Measurements from ENCODE around the gene NELFE. TPM values are rescaled to one million over a fixed set of nuclear protein-coding genes. Genes with fewer than 3 reads are reported as not detected.
A peak's percentile ranks its signal among the peaks of the same experiment; 100 is the strongest.
"Not testable (repeated sequence)": the region's sequence is repeated elsewhere in the genome, so short reads cannot be mapped to it uniquely, and the experiment has no call there.

The NELFE gene
- total RNA-seq (2014; rRNA removed; shearing (Covaris generic)) = 235 and 246 TPM in 2 replicates

GRCh38 chr6:31958741-31959739 is at the start of gene NELFE, which contains the start of gene SKIC2:
NELFE (minus strand) TSS chr6:31958971; CDS start chr6:31958446, 525 bp downstream.
SKIC2 (plus strand) TSS chr6:31959175; CDS start chr6:31959193, 18 bp downstream.
- peak; percentile 98 for DNase-seq (ENCODE audit: low read depth)

DNA sequence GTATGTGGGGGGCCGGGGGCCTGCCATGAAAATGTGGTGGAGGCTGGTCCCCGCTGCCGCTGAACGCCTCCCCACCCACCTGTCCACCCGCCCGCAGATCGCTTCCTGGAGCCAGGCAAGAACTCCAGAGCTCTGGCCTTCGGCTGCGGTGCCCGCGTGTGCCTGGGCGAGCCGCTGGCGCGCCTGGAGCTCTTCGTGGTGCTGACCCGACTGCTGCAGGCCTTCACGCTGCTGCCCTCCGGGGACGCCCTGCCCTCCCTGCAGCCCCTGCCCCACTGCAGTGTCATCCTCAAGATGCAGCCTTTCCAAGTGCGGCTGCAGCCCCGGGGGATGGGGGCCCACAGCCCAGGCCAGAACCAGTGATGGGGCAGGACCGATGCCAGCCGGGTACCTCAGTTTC is 49.3 kb upstream of the NELFE start:
- not testable (repeated sequence) for DNase-seq (ENCODE audit: low read depth)

DNA sequence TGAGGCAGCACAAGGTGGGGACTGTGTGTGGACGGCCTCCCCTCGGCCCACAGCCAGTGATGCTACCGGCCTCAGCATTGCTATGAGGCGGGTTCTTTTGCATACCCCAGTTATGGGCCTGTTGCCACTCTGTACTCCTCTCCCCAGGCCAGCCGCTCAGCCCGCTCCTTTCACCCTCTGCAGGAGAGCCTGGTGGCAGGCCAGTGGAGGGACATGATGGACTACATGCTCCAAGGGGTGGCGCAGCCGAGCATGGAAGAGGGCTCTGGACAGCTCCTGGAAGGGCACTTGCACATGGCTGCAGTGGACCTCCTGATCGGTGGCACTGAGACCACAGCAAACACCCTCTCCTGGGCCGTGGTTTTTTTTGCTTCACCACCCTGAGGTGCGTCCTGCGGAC is 48.3 kb upstream of the NELFE start:
- not testable (repeated sequence) for DNase-seq (ENCODE audit: low read depth)

GRCh38 chr6:32005991-32006529 is 47.3 kb upstream of the NELFE start:
- DNase-seq (ENCODE audit: low read depth) = not testable (repeated sequence)

- not testable (repeated sequence) for DNase-seq (ENCODE audit: low read depth)
These were observed 46.7 kb upstream of the NELFE start for GRCh38 chr6:32005538-32005880.

DNA sequence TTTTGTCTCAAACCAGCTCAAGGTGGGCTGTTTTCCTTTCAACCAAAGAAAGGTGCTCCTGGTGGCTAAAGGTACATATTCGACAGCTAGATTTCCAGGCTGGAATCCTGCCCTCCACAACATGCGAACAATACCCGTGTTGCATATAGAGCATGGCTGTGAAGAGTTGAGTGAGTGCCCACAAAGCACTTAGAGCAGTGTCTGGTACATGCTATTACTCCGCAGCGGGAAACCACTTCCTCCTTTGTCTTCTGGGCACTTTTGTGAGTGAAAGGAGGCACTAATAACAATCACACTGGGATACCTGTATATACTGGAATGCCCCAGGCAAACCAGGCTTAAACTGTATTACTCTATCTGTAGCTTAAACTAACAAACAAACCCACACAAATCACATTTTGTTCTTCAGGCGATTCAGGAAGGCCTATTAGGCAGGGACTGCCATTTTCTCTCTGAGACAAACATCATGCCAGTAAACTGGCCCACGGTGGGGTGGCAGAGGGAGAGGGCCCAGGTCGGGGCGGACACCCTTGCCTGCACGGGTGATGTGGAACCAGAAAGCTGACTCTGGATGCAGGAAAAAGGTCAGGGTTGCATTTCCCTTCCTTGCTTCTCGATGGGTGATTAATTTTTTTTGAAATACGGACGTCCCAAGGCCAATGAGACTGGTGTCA is 46.2 kb upstream of the NELFE start:
- not testable (repeated sequence) for DNase-seq (ENCODE audit: low read depth)

DNA sequence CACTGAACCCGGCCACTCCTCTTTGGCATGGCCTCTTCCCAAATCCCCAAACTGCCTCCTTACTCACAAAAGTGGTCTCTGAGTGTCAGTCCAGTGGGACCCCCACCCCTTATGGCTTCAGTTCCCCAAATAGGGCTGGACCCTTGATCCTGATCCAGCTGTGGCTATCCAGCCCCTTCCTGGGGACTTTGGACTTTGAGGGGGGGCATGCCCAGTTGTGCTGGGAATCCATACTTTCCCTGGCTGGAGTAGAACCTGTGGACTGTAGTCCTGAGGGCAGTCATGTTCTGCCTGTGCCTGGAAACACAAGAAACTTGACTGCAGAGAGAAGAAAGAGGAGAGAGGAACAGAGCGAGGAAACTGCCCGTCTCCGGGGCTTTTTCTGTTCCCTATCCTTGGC is 45.6 kb upstream of the NELFE start:
- not testable (repeated sequence) for DNase-seq (ENCODE audit: low read depth)

DNA sequence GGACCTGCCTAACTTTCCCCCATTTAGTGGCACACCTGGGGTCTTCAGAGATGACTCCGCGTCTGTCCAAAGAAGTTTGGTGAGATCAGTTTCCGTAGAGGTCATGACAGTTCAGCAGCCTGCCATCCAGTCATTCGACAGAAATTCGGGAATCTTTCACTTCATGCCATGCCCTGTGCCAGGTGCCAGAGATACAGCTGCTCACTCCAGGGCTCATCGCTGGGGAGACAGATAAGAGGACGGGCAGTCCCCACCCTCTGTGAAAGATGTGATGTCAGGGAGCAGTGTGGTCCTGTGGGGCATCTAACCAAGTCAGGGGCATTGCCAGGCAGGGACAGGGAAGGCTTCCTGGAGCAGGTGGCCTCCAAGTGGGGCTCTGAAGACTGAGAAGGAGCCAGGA is 44.5 kb upstream of the NELFE start:
- not testable (repeated sequence) for DNase-seq (ENCODE audit: low read depth)

DNA sequence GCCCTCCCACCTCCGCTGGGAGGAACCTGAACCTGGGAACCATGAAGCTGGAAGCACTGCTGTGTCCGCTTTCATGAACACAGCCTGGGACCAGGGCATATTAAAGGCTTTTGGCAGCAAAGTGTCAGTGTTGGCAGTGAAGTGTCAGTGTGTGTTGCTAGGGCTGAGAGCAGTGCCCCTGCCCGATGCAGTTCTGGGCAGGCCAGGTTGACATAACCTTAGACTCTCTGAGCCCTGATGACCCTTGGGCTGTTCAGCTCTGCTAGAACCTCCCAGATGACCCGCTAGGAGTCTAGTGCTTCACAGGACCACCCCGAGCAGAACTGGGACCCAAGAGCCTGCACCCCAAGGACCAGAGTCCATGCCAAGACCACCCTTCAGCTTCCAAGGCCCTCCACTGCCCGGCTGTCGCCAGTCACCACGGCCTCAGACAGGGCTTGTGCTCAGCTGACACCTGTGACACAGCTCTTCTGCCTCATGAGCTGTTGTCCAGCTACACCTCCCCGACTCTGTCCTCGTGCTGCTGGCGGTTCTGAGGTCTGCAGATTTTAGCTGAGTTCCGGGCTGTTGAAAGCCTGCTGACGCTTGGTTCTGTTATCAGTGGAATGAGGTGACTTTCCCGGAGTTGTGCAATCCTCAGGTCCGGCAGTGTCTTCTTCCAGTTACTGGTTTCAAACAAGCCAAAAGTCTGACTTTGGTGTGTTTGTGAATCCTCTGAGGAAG is 43.9 kb upstream of the NELFE start:
- not testable (repeated sequence) for DNase-seq (ENCODE audit: low read depth)

GRCh38 chr6:31996385-31996784 is 37.6 kb upstream of the NELFE start:
- DNase-seq (ENCODE audit: low read depth) = not testable (repeated sequence)

- DNase-seq (ENCODE audit: low read depth) = not testable (repeated sequence)
These were observed 35.6 kb upstream of the NELFE start for GRCh38 chr6:31994421-31994820.

GRCh38 chr6:31989363-31989762 is 30.6 kb upstream of the NELFE start:
- not testable (repeated sequence) for DNase-seq (ENCODE audit: low read depth)

DNA sequence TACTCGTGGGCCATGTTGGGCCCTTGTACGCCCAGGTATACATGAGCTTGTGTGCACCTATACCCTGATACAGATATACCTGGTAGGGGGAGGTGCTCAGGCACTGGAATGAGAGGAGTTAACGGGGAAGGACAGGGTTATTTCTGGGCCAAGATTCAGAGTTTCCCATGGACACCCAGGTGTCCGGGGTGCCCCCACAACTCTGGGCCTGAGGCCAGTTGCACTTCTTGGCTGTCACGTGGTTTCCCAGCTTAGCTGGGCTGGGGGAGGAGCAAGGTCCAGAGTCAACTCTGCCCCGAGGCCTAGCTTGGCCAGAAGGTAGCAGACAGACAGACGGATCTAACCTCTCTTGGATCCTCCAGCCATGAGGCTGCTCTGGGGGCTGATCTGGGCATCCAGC is 23.0 kb upstream of the NELFE start, which contains the start of gene C4A:
Gene C4A (plus strand): TSS at position 314 of the 400 bp plus-strand sequence. CDS start 51 bp downstream, at position 365.
- not testable (repeated sequence) for DNase-seq (ENCODE audit: low read depth)

DNA sequence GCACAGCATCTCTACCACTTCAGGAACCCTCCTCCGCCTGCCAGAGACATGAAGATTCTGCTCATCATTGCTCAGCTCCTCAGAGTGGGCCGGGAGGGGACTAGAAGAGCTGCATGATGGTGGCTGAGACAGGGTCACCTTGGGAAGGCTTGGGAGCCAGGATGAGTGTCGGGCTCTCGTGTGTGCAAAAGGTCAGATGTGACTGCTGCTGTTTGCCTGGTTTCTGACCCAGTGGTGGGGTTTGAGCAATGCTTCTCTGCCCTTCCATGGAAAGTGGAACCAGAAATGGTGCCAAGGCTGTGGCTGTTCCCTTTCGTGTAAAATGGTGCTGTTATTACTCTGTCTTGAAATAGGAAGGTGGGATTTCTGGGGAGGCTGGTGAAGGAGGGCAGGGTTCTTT is 22.2 kb upstream of the NELFE start:
- DNase-seq (ENCODE audit: low read depth) = not testable (repeated sequence)

- not testable (repeated sequence) for DNase-seq (ENCODE audit: low read depth)
These were observed 21.6 kb upstream of the NELFE start for GRCh38 chr6:31980195-31980876.

DNA sequence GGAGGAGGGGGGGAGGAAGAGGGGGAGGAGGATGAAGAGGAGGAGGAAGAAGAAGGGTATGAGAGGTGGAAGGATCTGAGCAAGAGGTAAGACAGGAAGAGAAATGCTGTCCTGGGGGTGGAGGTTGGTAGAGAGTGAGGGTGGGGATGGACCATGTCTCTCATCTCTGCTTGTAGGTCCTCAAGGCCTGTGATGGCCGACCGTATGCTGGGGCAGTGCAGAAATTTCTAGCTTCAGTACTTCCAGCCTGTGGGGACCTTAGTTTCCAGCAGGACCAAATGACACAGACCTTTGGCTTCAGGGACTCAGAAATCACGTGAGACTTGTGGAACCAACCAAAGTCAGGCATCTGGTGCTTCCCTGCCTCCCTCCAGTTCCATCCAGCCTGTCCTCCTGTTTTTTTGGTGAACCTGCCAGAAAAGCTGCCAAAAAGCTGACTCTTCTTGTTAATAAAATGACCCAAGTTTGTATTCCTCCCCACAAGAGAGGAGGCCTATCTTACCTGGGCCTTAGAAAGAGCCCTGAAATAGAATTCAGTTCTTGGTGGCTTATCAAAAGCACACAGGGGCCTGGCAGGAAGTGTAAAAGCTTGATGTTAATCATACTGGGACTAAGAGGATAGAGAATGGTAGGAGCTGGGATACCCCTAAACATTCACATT is 20.6 kb upstream of the NELFE start:
- no peak for DNase-seq (ENCODE audit: low read depth)

DNA sequence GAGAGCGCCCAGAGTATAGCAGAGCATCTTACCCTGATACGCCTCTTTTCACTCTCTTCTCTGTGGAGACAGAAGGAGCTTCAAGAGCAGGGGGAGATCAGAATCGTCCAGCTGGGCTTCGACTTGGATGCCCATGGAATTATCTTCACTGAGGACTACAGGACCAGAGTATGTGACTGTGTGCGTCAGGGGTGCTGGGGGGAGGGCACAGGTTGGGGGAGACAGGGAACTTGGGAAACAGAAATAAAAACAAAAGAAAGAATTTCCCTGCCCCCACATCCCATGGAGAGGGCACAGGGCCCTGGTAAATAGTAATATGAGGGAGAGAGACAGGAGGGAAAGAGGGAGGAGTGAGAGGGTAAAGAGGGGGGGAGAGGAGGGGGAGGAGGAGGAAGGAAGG is 20.1 kb upstream of the NELFE start:
- no peak for DNase-seq (ENCODE audit: low read depth)

DNA sequence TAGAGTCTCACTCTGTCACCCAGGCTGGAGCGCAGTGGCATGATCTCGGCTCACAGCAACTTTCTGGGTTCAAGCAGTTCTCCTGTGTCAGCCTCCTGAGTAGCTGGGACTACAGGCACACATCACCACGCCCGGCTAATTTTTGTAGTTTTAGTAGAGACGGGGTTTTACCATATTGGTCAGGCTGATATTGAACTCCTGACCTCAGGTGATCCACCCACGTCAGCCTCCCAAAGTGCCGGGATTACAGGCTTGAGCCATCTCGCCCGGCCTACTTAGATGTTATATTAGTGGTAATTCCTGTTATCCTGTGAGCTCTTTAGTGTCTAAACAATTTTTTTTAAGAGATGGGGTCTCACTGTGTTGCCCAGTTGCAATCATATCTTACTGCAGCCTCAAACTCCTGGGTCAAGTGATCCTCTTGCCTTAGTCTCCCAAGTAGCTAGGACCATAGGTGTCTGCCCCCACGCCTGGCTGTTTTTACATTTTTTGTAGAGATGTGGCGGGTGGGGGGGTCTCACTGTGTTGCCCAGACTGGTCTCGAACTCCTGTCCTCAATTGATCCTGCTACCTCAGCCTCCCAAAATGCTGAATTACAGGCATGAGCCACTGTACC is 19.2 kb upstream of the NELFE start:
- no peak for DNase-seq (ENCODE audit: low read depth)

- not testable (repeated sequence) for DNase-seq (ENCODE audit: low read depth)
These were observed 17.3 kb upstream of the NELFE start for GRCh38 chr6:31976065-31976464.
